ENCODE measurements around the gene PTPN21. TPM values are rescaled to one million over a fixed set of nuclear protein-coding genes. Genes with fewer than 3 reads are reported as not detected.

PTPN21 gene
- total RNA-seq, 4 donors from 2014 or later, result 24.7 to 47.2 (median 40.7) TPM

- H3K36me3 ChIP-seq, result peaks cover 47 to 99% (median 75%) of the 10 kb centered on the region in 4 donors
- 78% methylated on average over 2 of the region's 2 CpGs for WGBS
- intact Hi-C loops (cut with DNase I), result no loop called here
Measured at GRCh38 chr14:88598097-88598675, 43.4 kb upstream of the PTPN21 start.

GRCh38 chr14:88597601-88598000, 42.8 kb upstream of the PTPN21 start:
- 86% methylated on average over 4 of the region's 4 CpGs for WGBS

More at GRCh38 chr14:88598097-88598675, 43.4 kb upstream of the PTPN21 start:
- Histone ChIP-seq H3K4me3 (no peak overlapping the region), H3K27ac (replicated peaks in 1 of 4) (no peak overlapping the region), H3K9me3 (no peaks in the 10 kb centered on the region), H3K27me3 (no peaks in the 10 kb centered on the region), H3K4me1 (no peaks in the 10 kb centered on the region)
- DNase-seq (ENCODE audit: extremely low spot score), result no peak
- no peak for TF ChIP-seq CTCF (IDR thresholded peaks at IDR 0.05)
- no peak for TF ChIP-seq POLR2AphosphoS5 (IDR thresholded peaks at IDR 0.05)
- no peak for TF ChIP-seq POLR2A (IDR thresholded peaks at IDR 0.05; ENCODE audit: low read depth)

GRCh38 chr14:88597038-88597437, 42.2 kb upstream of the PTPN21 start:
- TF ChIP-seq POLR2AphosphoS5 (IDR thresholded peaks at IDR 0.05) (no peak), POLR2A (IDR thresholded peaks at IDR 0.05; ENCODE audit: low read depth) (no peak), CTCF (IDR thresholded peaks at IDR 0.05) (no peak), EP300 (IDR thresholded peaks at IDR 0.05) (no peak)
- no peaks in the 10 kb centered on the region for H3K9me3 ChIP-seq
- H3K4me1 ChIP-seq, result peaks cover 0 to 6% (median 5%) of the 10 kb centered on the region in 4 donors
- H3K4me3 ChIP-seq, result no peak overlapping the region
- H3K27me3 ChIP-seq, result no peaks in the 10 kb centered on the region
- 95% methylated on average over 4 of the region's 4 CpGs for WGBS
- H3K27ac ChIP-seq (replicated peaks in 1 of 4), result no peak overlapping the region
- intact Hi-C loops (cut with DNase I), result no loop called here
- H3K36me3 ChIP-seq, result peaks cover 36 to 95% (median 64%) of the 10 kb centered on the region in 4 donors
- DNase-seq (ENCODE audit: extremely low spot score), result no peak

More at GRCh38 chr14:88597601-88598000, 42.8 kb upstream of the PTPN21 start:
- no peak overlapping the region for H3K27ac ChIP-seq (replicated peaks in 1 of 4)
- peaks cover 42 to 99% (median 69%) of the 10 kb centered on the region in 4 donors for H3K36me3 ChIP-seq
- TF ChIP-seq CTCF (IDR thresholded peaks at IDR 0.05) (no peak), POLR2AphosphoS5 (IDR thresholded peaks at IDR 0.05) (no peak), EP300 (IDR thresholded peaks at IDR 0.05) (no peak)
- no peak for DNase-seq (ENCODE audit: extremely low spot score)
- no peaks in the 10 kb centered on the region for H3K9me3 ChIP-seq
- intact Hi-C loops (cut with DNase I), result no loop called here
- no peak overlapping the region for H3K4me3 ChIP-seq
- peaks cover 0 to under 1% (median under 1%) of the 10 kb centered on the region in 4 donors for H3K4me1 ChIP-seq
- H3K27me3 ChIP-seq, result no peaks in the 10 kb centered on the region

DNA sequence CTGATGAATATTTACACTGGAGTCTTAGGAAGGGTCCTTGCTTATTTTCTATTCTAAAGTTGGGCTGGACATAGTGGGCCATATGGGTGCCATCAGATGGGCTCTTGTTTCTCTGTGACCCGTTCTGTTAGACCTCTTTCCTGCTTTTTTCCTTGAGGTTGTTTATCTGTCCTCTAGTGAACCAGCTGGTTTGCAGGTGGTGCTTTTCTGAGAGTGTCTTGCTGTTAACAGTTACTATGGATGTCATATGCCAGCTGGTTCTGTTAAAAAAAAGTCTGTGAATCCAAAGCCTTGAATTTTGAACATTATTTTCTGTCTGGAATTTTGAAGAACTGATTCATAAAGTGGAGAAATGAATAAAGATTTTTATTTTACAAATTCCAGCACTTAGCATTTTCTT, 37.2 kb upstream of the PTPN21 start:
- H3K9me3 ChIP-seq, result no peaks in the 10 kb centered on the region
- peak overlapping the region in 3 of 4 donors; percentile 34 to 60 (median 51) for H3K27ac ChIP-seq (replicated peaks in 1 of 4)
- WGBS, result 0% methylated on average over 1 of the region's 1 CpG
- H3K36me3 ChIP-seq, result peaks cover 18 to 79% (median 53%) of the 10 kb centered on the region in 4 donors
- DNase-seq (ENCODE audit: extremely low spot score), result no peak
- no peak overlapping the region for H3K4me3 ChIP-seq
- H3K27me3 ChIP-seq, result no peaks in the 10 kb centered on the region
- intact Hi-C loops (cut with DNase I), result no loop called here
- H3K4me1 ChIP-seq, result peaks cover 0 to 33% (median 32%) of the 10 kb centered on the region in 4 donors
- TF ChIP-seq POLR2A (IDR thresholded peaks at IDR 0.05; ENCODE audit: low read depth), result no peak
- TF ChIP-seq POLR2AphosphoS5 (IDR thresholded peaks at IDR 0.05), result no peak
- no peak for TF ChIP-seq EP300 (IDR thresholded peaks at IDR 0.05)
- TF ChIP-seq CTCF (IDR thresholded peaks at IDR 0.05), result no peak

DNA sequence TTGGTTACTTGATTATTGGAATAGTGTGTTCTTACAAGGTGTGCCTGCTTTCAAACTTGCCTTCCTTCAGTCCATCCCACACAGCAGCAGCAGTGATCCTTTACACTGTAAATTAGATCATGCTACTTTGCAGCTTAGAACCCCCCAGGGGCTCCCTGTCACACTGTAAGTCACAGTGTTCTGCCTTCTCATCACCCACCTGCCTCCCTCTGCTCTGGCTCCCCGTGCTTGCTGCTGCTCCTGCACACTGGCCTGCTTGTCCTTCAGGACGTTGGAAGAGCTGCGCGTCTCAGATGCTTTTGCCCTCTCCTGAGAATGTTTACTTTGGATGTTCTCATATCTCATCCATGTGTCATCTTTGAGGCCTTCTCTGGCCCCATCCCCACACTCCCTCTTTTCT, 35.4 kb upstream of the PTPN21 start:
- no peak for DNase-seq (ENCODE audit: extremely low spot score)
- H3K27me3 ChIP-seq, result no peaks in the 10 kb centered on the region
- peaks cover 0 to 33% (median 32%) of the 10 kb centered on the region in 4 donors for H3K4me1 ChIP-seq
- peaks cover 15 to 79% (median 58%) of the 10 kb centered on the region in 4 donors for H3K36me3 ChIP-seq
- H3K27ac ChIP-seq (replicated peaks in 1 of 4), result peak overlapping the region; percentile 34 to 68 (median 56)
- H3K4me3 ChIP-seq, result no peak overlapping the region
- TF ChIP-seq POLR2AphosphoS5 (IDR thresholded peaks at IDR 0.05) (peak in 1 of 2 donors; percentile 34), POLR2A (IDR thresholded peaks at IDR 0.05; ENCODE audit: low read depth) (no peak), CTCF (IDR thresholded peaks at IDR 0.05) (no peak), EP300 (IDR thresholded peaks at IDR 0.05) (no peak)
- intact Hi-C loops (cut with DNase I), result no loop called here
- no peaks in the 10 kb centered on the region for H3K9me3 ChIP-seq
- 37% methylated on average over 4 of the region's 4 CpGs for WGBS

Measured in esophagus muscularis mucosa (tissue), 4 donors.